Measurements from ENCODE around the gene VRK2.
"Not testable (repeated sequence)": the region's sequence is repeated elsewhere in the genome, so short reads cannot be mapped to it uniquely, and the experiment has no call there.

The VRK2 gene

DNA sequence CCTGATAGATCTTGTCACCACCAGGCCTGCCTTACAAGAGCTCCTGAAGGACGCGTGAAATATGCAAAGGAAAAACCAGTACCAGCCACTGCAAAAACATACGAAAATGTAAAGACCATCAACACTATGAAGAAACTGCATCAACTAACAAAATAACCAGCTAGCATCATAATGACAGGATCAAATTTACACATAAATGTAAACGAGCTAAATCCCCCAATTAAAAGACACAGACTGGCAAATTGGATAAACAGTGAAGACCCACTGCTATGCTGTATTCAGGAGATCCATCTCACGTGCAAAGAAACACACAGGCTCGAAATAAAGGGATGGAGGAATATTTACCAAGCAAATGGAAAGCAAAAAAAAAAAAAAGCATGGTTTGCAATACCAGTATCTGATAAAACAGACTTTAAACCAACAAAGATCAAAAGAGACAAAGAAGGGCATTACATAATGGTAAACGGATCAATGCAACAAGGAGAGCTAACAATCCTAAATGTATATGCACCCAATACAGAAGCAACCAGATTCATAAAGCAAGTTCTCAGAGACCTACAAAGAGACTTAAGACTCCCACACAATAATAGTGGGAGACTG is 123.8 kb downstream of the VRK2 start:
- FAIRE-seq, result not testable (repeated sequence)

GRCh38 chr2:58171831-58172230 is 125.2 kb downstream of the VRK2 start:
- not testable (repeated sequence) for FAIRE-seq

DNA sequence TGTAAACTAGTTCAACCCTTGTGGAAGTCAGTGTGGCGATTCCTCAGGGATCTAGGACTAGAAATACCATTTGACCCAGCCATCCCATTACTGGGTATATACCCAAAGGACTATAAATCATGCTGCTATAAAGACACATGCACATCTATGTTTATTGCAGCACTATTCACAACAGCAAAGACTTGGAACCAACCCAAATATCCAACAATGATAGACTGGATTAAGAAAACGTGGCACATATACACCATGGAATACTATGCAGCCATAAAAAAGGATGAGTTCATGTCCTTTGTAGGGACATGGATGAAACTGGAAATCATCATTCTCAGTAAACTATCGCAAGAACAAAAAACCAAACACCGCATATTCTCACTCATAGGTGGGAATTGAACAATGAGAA is 130.6 kb downstream of the VRK2 start:
- FAIRE-seq, result not testable (repeated sequence)

DNA sequence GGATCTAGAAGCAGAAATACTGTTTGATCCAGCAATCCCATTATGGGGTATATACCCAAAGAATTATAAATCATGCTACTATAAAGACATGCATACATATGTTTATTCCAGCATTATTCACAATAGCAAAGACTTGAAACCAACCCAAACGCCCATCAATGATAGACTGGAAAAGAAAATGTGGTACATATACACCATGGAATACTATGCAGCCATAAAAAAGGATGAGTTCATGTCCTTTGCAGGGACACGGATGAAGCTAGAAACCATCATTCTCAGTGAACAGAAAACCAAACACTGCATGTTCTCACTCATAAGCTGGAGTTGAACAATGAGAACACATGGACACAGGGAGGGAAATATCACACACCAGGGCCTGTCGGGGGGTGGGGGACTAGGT is 133.6 kb downstream of the VRK2 start:
- FAIRE-seq, result not testable (repeated sequence)

- no peak for FAIRE-seq
Observed at GRCh38 chr2:58180635-58181034, 134.0 kb downstream of the VRK2 start.

DNA sequence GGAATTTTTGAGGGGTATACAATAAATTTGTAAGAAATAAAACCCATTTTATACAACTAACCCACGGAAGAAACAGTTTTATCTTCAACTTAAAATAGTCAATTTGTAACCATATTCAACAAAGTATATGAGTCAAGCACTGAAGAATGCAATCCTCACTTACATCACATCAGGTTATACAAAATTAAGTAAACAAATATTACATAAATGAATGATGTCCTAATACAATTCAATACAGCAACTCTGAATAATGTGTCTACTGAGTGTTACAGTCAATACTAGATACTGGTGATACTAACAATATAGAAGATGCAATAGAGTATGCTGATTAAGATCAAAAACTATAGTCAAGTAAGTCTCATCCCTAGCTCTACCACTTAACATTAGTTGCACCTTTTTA is 135.9 kb downstream of the VRK2 start:
- FAIRE-seq, result no peak

- no peak for FAIRE-seq
Observed at GRCh38 chr2:58186501-58186900, 139.9 kb downstream of the VRK2 start.

DNA sequence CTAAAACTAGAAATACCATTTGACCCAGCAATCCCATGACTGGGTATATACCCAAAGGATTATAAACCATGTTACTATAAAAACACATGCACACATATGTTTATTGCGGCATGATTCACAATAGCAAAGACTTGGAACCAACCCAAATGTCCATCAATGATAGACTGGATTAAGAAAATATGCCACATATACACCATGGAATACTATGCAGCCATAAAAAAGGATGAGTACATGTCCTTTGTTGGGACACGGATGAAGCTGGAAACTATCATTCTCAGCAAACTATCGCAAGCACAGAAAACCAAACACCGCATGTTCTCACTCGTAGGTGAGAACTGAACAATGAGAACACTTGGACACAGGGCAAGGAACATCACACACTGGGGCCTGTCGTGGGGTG is 140.4 kb downstream of the VRK2 start:
- FAIRE-seq, result not testable (repeated sequence)

DNA sequence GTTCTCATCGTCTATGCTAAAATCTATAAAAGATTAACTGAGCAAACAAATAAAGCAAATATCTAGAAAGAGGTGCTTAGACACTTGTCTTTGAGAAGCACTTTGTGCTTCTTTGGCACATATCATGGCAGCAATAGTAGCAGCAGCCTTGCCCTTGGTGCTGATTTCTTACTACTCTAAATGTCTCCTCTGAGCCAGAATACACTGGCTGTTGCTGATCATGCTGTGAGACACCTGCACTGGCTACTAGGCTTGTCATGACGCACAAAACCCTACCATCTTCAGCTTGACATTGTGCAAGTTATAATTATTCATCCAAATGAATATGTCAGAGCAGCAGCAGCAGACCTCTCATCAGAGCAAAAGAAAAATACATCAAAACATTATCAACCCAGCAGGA is 147.9 kb downstream of the VRK2 start:
- FAIRE-seq, result no peak

DNA sequence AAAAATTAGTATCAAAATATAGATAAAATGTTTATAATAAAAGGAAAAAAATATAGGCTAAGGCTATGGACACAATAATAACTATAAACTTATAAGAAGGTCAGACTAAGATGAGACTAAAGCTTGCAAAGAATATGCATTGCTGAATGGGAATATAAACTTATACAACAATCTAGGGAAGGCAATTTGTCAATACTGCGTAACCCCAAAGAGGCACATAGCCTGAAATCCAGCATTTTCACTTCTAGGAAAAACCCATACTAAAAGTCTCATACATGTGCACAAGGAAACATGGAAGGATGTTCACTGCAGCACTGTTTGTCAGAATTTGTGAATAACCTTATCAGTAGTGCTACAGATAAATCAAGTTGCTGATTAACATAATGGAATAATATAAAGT is 149.1 kb downstream of the VRK2 start:
- FAIRE-seq, result no peak

DNA sequence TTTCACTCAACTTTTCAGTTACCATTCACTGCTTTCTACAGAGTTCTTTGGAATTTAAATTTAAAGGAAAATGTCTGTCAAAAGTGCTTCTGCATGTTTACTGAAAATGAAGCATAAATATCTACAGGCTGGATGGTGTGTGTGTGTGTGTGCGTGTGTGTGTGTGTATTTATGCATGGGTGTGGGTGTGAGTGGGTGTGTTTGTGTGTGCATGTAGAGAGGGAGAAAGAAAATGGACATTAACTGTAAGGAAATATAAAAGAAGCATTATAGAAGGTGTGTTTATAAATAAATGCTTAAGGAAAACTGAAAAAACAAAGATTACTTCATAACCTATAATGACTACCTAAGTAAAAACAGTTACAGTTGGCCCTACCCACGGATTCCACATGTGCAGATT is 151.3 kb downstream of the VRK2 start:
- no peak for FAIRE-seq

- no peak for FAIRE-seq
Observed at GRCh38 chr2:58202404-58202803, 155.8 kb downstream of the VRK2 start.

GRCh38 chr2:58203018-58203417 is 156.4 kb downstream of the VRK2 start:
- FAIRE-seq, result peak; percentile 77

DNA sequence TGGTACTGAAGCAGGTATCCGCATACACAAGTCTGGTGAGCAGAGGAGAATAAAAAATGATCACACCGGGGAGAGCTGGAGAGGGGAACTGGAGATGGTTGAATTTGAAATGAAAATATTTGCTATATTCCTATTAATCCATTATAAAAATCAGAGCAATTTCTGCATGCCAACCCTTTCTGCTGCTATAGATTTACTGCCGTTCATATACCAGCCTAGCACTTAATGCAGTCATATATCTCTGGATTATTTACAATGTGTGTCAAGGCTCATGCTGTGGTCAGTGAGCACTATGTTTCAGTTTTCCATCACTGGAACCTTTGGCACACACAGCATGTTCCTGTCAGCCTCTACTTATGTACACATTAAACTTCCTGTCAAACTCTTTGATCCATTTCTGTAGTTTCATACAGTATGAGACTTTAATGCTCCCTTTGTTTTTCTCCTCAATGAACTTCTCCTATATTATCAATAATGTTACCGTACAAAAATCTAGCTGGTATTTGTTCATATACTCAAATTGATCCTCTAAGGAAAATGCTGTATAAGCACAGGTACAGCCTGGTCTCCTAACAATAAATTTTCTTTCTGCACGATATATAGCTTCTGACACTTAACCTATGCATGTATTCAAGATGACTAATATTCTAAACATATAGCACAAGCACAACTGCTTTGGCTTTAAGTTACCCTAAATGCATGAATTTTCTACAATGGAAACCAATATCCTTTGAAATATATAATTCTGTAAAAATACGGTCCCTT is 157.8 kb downstream of the VRK2 start:
- no peak for FAIRE-seq

- FAIRE-seq, result no peak
Observed at GRCh38 chr2:58206785-58207184, 160.2 kb downstream of the VRK2 start.

DNA sequence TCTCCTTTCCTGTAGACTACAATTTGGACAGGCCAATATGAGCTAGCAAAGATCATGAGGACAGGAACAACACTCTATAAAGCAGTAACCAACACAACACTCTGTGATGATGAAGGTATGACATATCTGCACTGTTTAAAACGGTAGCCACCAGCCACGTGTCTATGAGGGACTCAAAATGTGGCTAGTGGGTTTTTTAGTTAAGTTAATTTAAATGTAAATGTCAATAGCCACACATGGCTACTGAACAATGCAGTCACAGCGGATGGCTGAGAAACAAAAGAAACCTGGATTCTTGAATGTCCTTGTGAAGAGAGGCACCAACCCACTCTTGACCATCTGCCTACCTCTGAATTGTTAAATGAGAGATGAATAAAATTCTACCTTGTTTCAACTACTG is 160.6 kb downstream of the VRK2 start:
- FAIRE-seq, result no peak

Measured in A204.1 (cell line).